BLaER1 (cell line): ENCODE measurements around the gene C2orf76.

Experiments
- H3K27ac ChIP-seq: shearing (Covaris generic); formaldehyde crosslinking; 2 replicates; pipeline ENCODE4 v1.8.1; 2022
- H3K27me3 ChIP-seq: shearing (Covaris generic); formaldehyde crosslinking; 2 replicates; pipeline ENCODE4 v1.8.1; 2022
- H3K36me3 ChIP-seq: shearing (Covaris generic); formaldehyde crosslinking; 2 replicates; pipeline ENCODE4 v1.8.1; 2022
- H3K4me1 ChIP-seq: shearing (Covaris generic); formaldehyde crosslinking; 2 replicates; pipeline ENCODE4 v1.8.1; 2022
- H3K4me2 ChIP-seq: shearing (Covaris generic); formaldehyde crosslinking; 2 replicates; pipeline ENCODE4 v1.8.1; 2022
- H3K4me3 ChIP-seq: shearing (Covaris generic); formaldehyde crosslinking; 2 replicates; pipeline ENCODE4 v1.8.1; 2022
- H3K9ac ChIP-seq: shearing (Covaris generic); formaldehyde crosslinking; 2 replicates; pipeline ENCODE4 v1.8.1; 2022
- H3K9me3 ChIP-seq: shearing (Covaris generic); formaldehyde crosslinking; 2 replicates; pipeline ENCODE4 v1.8.1; 2022
- H4K20me1 ChIP-seq: shearing (Covaris generic); formaldehyde crosslinking; 2 replicates; pipeline ENCODE4 v1.8.1; 2022
- Cebpa-rat ChIP-seq: shearing (Covaris generic); IDR thresholded peaks from 2 replicates; pipeline ENCODE4 v1.8.1; 2022

The C2orf76 gene

GRCh38 chr2:119323459-119323858, 43.2 kb downstream of the C2orf76 start:
- H3K4me2 ChIP-seq: no peak overlapping the region
- H3K4me3 ChIP-seq: no peak overlapping the region
- H3K4me1 ChIP-seq: no peaks in the 10 kb centered on the region
- no peaks in the 10 kb centered on the region for H3K27me3 ChIP-seq
- no peaks in the 10 kb centered on the region for H4K20me1 ChIP-seq
- no peak overlapping the region for H3K27ac ChIP-seq
- no peak for TF ChIP-seq Cebpa-rat
- no peaks in the 10 kb centered on the region for H3K36me3 ChIP-seq
- H3K9me3 ChIP-seq: no peaks in the 10 kb centered on the region
- H3K9ac ChIP-seq: no peak overlapping the region

- no peak for TF ChIP-seq Cebpa-rat
- no peak overlapping the region for H3K4me2 ChIP-seq
- H3K9me3 ChIP-seq: no peaks in the 10 kb centered on the region
- no peak overlapping the region for H3K4me3 ChIP-seq
- no peaks in the 10 kb centered on the region for H3K4me1 ChIP-seq
- no peaks in the 10 kb centered on the region for H3K27me3 ChIP-seq
- no peak overlapping the region for H3K9ac ChIP-seq
- no peaks in the 10 kb centered on the region for H4K20me1 ChIP-seq
- H3K27ac ChIP-seq: no peak overlapping the region
- no peaks in the 10 kb centered on the region for H3K36me3 ChIP-seq
These were observed 47.0 kb downstream of the C2orf76 start for GRCh38 chr2:119319593-119319992.

GRCh38 chr2:119317554-119317953, 49.1 kb downstream of the C2orf76 start:
- TF ChIP-seq Cebpa-rat: no peak
- no peak overlapping the region for H3K4me2 ChIP-seq

GRCh38 chr2:119316066-119316465, 50.6 kb downstream of the C2orf76 start:
- peaks cover 4% of the 10 kb centered on the region; the same call in 1 of the 2 replicates for H3K36me3 ChIP-seq
- no peak overlapping the region for H3K4me3 ChIP-seq
- H3K27ac ChIP-seq: no peak overlapping the region
- no peaks in the 10 kb centered on the region for H3K9me3 ChIP-seq
- H3K4me1 ChIP-seq: no peaks in the 10 kb centered on the region
- H3K9ac ChIP-seq: no peak overlapping the region
- no peak overlapping the region for H3K4me2 ChIP-seq
- H3K27me3 ChIP-seq: no peaks in the 10 kb centered on the region
- no peaks in the 10 kb centered on the region for H4K20me1 ChIP-seq
- TF ChIP-seq Cebpa-rat: no peak

More at GRCh38 chr2:119317554-119317953, 49.1 kb downstream of the C2orf76 start:
- H3K27me3 ChIP-seq: no peaks in the 10 kb centered on the region
- H3K4me3 ChIP-seq: no peak overlapping the region
- no peaks in the 10 kb centered on the region for H4K20me1 ChIP-seq
- no peak overlapping the region for H3K9ac ChIP-seq
- no peak overlapping the region for H3K27ac ChIP-seq
- no peaks in the 10 kb centered on the region for H3K9me3 ChIP-seq
- H3K4me1 ChIP-seq: no peaks in the 10 kb centered on the region
- H3K36me3 ChIP-seq: no peaks in the 10 kb centered on the region

GRCh38 chr2:119315241-119315925, 51.3 kb downstream of the C2orf76 start:
- H3K9me3 ChIP-seq: no peaks in the 10 kb centered on the region
- no peak for TF ChIP-seq Cebpa-rat
- H3K27me3 ChIP-seq: no peaks in the 10 kb centered on the region
- H3K4me3 ChIP-seq: no peak overlapping the region
- no peaks in the 10 kb centered on the region for H3K4me1 ChIP-seq
- no peak overlapping the region for H3K9ac ChIP-seq
- H3K36me3 ChIP-seq: peaks cover 4% of the 10 kb centered on the region; the same call in 1 of the 2 replicates
- no peaks in the 10 kb centered on the region for H4K20me1 ChIP-seq
- no peak overlapping the region for H3K4me2 ChIP-seq
- no peak overlapping the region for H3K27ac ChIP-seq

- no peaks in the 10 kb centered on the region for H4K20me1 ChIP-seq
- no peaks in the 10 kb centered on the region for H3K4me1 ChIP-seq
- H3K27me3 ChIP-seq: no peaks in the 10 kb centered on the region
- H3K27ac ChIP-seq: no peak overlapping the region
- no peak overlapping the region for H3K4me2 ChIP-seq
- no peak overlapping the region for H3K4me3 ChIP-seq
- H3K36me3 ChIP-seq: peaks cover 4% of the 10 kb centered on the region; the same call in 1 of the 2 replicates
- H3K9me3 ChIP-seq: no peaks in the 10 kb centered on the region
- TF ChIP-seq Cebpa-rat: no peak
- no peak overlapping the region for H3K9ac ChIP-seq
These were observed 54.8 kb downstream of the C2orf76 start for GRCh38 chr2:119311831-119312230.

- Histone ChIP-seq H3K9ac (no peak overlapping the region), H3K4me3 (no peak overlapping the region), H3K36me3 (peaks cover 4% of the 10 kb centered on the region; the same call in 1 of the 2 replicates), H3K27me3 (no peaks in the 10 kb centered on the region), H3K27ac (no peak overlapping the region), H3K4me2 (no peak overlapping the region), H3K9me3 (no peaks in the 10 kb centered on the region), H4K20me1 (no peaks in the 10 kb centered on the region), H3K4me1 (no peaks in the 10 kb centered on the region)
- no peak for TF ChIP-seq Cebpa-rat
These were observed 55.3 kb downstream of the C2orf76 start for GRCh38 chr2:119311371-119311770.

- Histone ChIP-seq H3K27ac (no peak overlapping the region), H3K4me2 (no peak overlapping the region), H3K9ac (no peak overlapping the region), H3K4me3 (no peak overlapping the region), H3K36me3 (peaks cover 4% of the 10 kb centered on the region; the same call in 1 of the 2 replicates), H4K20me1 (no peaks in the 10 kb centered on the region), H3K27me3 (no peaks in the 10 kb centered on the region), H3K4me1 (no peaks in the 10 kb centered on the region), H3K9me3 (no peaks in the 10 kb centered on the region)
- TF ChIP-seq Cebpa-rat: no peak
These were observed 57.8 kb downstream of the C2orf76 start for GRCh38 chr2:119308793-119309330.

- no peaks in the 10 kb centered on the region for H4K20me1 ChIP-seq
- H3K4me3 ChIP-seq: no peak overlapping the region
- peaks cover 4% of the 10 kb centered on the region; the same call in 1 of the 2 replicates for H3K36me3 ChIP-seq
- no peak overlapping the region for H3K4me2 ChIP-seq
- no peaks in the 10 kb centered on the region for H3K27me3 ChIP-seq
- no peaks in the 10 kb centered on the region for H3K4me1 ChIP-seq
- H3K9me3 ChIP-seq: no peaks in the 10 kb centered on the region
- no peak overlapping the region for H3K9ac ChIP-seq
- no peak overlapping the region for H3K27ac ChIP-seq
- TF ChIP-seq Cebpa-rat: no peak
These were observed 59.1 kb downstream of the C2orf76 start for GRCh38 chr2:119307419-119308140.

- no peak for TF ChIP-seq Cebpa-rat
- H3K27ac ChIP-seq: no peak overlapping the region
- H3K27me3 ChIP-seq: no peaks in the 10 kb centered on the region
- no peak overlapping the region for H3K9ac ChIP-seq
- H3K4me2 ChIP-seq: no peak overlapping the region
- H3K36me3 ChIP-seq: no peaks in the 10 kb centered on the region
- H3K9me3 ChIP-seq: no peaks in the 10 kb centered on the region
- H3K4me3 ChIP-seq: no peak overlapping the region
- H3K4me1 ChIP-seq: no peaks in the 10 kb centered on the region
- no peaks in the 10 kb centered on the region for H4K20me1 ChIP-seq
These were observed 60.4 kb downstream of the C2orf76 start for GRCh38 chr2:119306196-119306590.
